Endothelial cell of umbilical vein (primary cell): ENCODE measurements around the gene MDP1. TPM values are rescaled to one million over a fixed set of nuclear protein-coding genes. Genes with fewer than 3 reads are reported as not detected.

Experiments used
- BruUV-seq: library from RNA; stranded (reverse); fragments of 400-500 nt; replicated peaks from 2 replicates; lab custom pipeline; 2021; lab: Mats Ljungman, UMichigan
- CTCF ChIA-PET: fragments of 300-600, 350-600 bp; sonication (Branson Sonifier 250); formaldehyde crosslinking; loops from one replicate; lab custom pipeline; 2021; ENCODE audit warnings: antibody characterized with exemption, inconsistent platforms; lab: Charles Lee
- POLR2A ChIA-PET: fragments of 300-600, 350-600 bp; sonication (Branson Sonifier 250); formaldehyde crosslinking; loops from one replicate; lab custom pipeline; 2021; ENCODE audit warnings: antibody characterized with exemption, inconsistent platforms; lab: Charles Lee
- DNase-seq: peaks from one replicate; pipeline ENCODE4 v3.0.0-alpha.2; 2011; ENCODE audit warnings: low read depth, low spot score
- FAIRE-seq: peaks from 2 replicates; lab custom pipeline; 2011; peaks lifted over from hg19 to GRCh38; lab: Jason Lieb, UNC
- H2AFZ ChIP-seq: 2 replicates; pipeline ENCODE4 v1.6.0; 2012; ENCODE audit warnings: low read depth, low read length, control low read depth, inconsistent platforms
- H3K27ac ChIP-seq: 2 replicates; pipeline ENCODE4 v1.5.1; 2011; ENCODE audit warnings: low read depth, mild to moderate bottlenecking, control low read depth, low read length, moderate library complexity; ENCODE audit not compliant: insufficient read depth
- H3K27me3 ChIP-seq, 2 experiments: 2 replicates each; pipeline versions ENCODE4 v1.6.0 to v1.6.1; 2011; ENCODE audit warnings: low read length in 2 of 2, mixed read lengths in 1 of 2; ENCODE audit not compliant: control insufficient read depth in 2 of 2, insufficient read depth in 2 of 2
- H3K36me3 ChIP-seq, 2 experiments: 2 replicates in 1 of 2; 3 replicates in 1 of 2; pipeline ENCODE4 v1.5.1; 2011; ENCODE audit warnings: low read length in 2 of 2, mild to moderate bottlenecking in 1 of 2, moderate library complexity in 1 of 2; ENCODE audit not compliant: control insufficient read depth in 2 of 2, insufficient read depth in 2 of 2; ENCODE audit errors: extremely low read depth in 1 of 2
- H3K4me1 ChIP-seq: 3 replicates; pipeline ENCODE4 v1.5.1; 2011; ENCODE audit warnings: mild to moderate bottlenecking, low read length; ENCODE audit not compliant: control insufficient read depth, insufficient read depth; ENCODE audit errors: extremely low read depth
- H3K4me2 ChIP-seq: 2 replicates; pipeline ENCODE4 v1.6.1; 2011; ENCODE audit warnings: low read length, control low read depth, mixed read lengths; ENCODE audit not compliant: insufficient read depth
- H3K4me3 ChIP-seq, 3 experiments: fragments of 200-600 bp in 1 of 3; sonication (generic), shearing (Covaris generic) in 1 of 3; replicated peaks in 1 of 3; 2 replicates each; pipeline ENCODE4 v1.5.1; 2011 to 2016; ENCODE audit warnings: control low read depth in 3 of 3, low read length in 3 of 3, mild to moderate bottlenecking in 2 of 3, inconsistent platforms in 1 of 3, low read depth in 1 of 3, moderate library complexity in 1 of 3; ENCODE audit not compliant: insufficient read depth in 1 of 3
- H3K79me2 ChIP-seq: 2 replicates; pipeline ENCODE4 v1.6.0; 2012; ENCODE audit warnings: low read length, inconsistent platforms; ENCODE audit not compliant: control insufficient read depth, insufficient read depth
- H3K9ac ChIP-seq: replicated peaks from 2 replicates; pipeline ENCODE3; 2011; ENCODE audit warnings: low read length, control low read depth; ENCODE audit not compliant: insufficient read depth; ENCODE audit errors: extremely low read depth
- H3K9me1 ChIP-seq: replicated peaks from 3 replicates; pipeline ENCODE4 v1.6.0; 2011; ENCODE audit warnings: mild to moderate bottlenecking, low read length; ENCODE audit not compliant: control insufficient read depth, insufficient read depth; ENCODE audit errors: extremely low read depth
- H3K9me3 ChIP-seq: replicated peaks from 2 replicates; pipeline ENCODE4 v1.5.1; 2012; ENCODE audit warnings: low read length, inconsistent platforms; ENCODE audit not compliant: control insufficient read depth, insufficient read depth
- H4K20me1 ChIP-seq: replicated peaks from 2 replicates; pipeline ENCODE3; 2011; ENCODE audit warnings: mild to moderate bottlenecking, low read length; ENCODE audit not compliant: control insufficient read depth, insufficient read depth; ENCODE audit errors: extremely low read depth
- EZH2 ChIP-seq: IDR thresholded peaks from 2 replicates; pipeline ENCODE4 v1.6.1; 2012; ENCODE audit warnings: borderline replicate concordance, low read depth, mild to moderate bottlenecking, moderate library complexity, low read length, inconsistent platforms; ENCODE audit not compliant: severe bottlenecking
- FOS ChIP-seq: IDR thresholded peaks from 2 replicates; pipeline ENCODE4 v1.6.1; 2011; ENCODE audit warnings: mild to moderate bottlenecking, low read length, moderate library complexity, borderline replicate concordance; ENCODE audit not compliant: insufficient read depth
- JUN ChIP-seq: IDR thresholded peaks from 2 replicates; pipeline ENCODE4 v1.6.1; 2011; ENCODE audit warnings: borderline replicate concordance, low read depth; ENCODE audit not compliant: insufficient read length, insufficient read depth
- MYC ChIP-seq: IDR thresholded peaks from one replicate; pipeline ENCODE4 v1.6.1; 2011; ENCODE audit warnings: mild to moderate bottlenecking, low read depth, low read length
- POLR2A ChIP-seq: IDR thresholded peaks from 2 replicates; pipeline ENCODE4 v1.6.1; 2012; ENCODE audit warnings: low read depth, mild to moderate bottlenecking, control low read depth, low read length
- POLR2AphosphoS5 ChIP-seq: IDR thresholded peaks from 2 replicates; pipeline ENCODE4 v1.6.1; 2012; ENCODE audit warnings: low read depth, mild to moderate bottlenecking, control low read depth, low read length, moderate library complexity; ENCODE audit not compliant: insufficient read depth
- dilution Hi-C: fragments of 300-500 bp; cut with MboI; formaldehyde crosslinking; loops from one replicate; pipeline ENCODE4 v1.15.0; 2019; ENCODE audit warnings: low sequenced_read_pairs; ENCODE audit not compliant: extremely low pct_ligation_motif_present
- intact Hi-C: fragments of 100-400 bp; cut with micrococcal nuclease; formaldehyde crosslinking; loops from one replicate; pipeline ENCODE4 v1.10.0; 2022
- polyA plus RNA-seq, 4 experiments: library from polyadenylated mRNA; depleted of rRNA in 3 of 4; stranded (reverse) in 3 of 4; unstranded in 1 of 4; fragments of >200 nt; gene quantifications; 2 replicates each; pipeline versions ENCODE4 v1.2.1 to v1.2.3, GENCODE V29; 2011 to 2012; ENCODE audit warnings: missing spikeins in 1 of 4
- total RNA-seq: library from RNA; stranded (reverse); gene quantifications from 2 replicates; pipeline ENCODE4 v1.2.3, GENCODE V29; 2021
- TF ChIP-seq, protein P1 (sequence below): IDR thresholded peaks from 2 replicates; pipeline ENCODE4 v1.6.1; 2011; ENCODE audit not compliant: insufficient read depth, insufficient read length
- TF ChIP-seq, protein P2 (sequence below), 2 donors: IDR thresholded peaks; 1 replicate in 1 of 2; 2 replicates in 1 of 2; pipeline ENCODE4 v1.5.1; 2011; ENCODE audit warnings: low read length in 2 of 2, mild to moderate bottlenecking in 2 of 2, moderate library complexity in 2 of 2, control low read depth in 1 of 2, inconsistent platforms in 1 of 2, low read depth in 1 of 2; ENCODE audit not compliant: insufficient read depth in 1 of 2; ENCODE audit errors: extremely low read depth in 1 of 2

Gene MDP1
- total and polyA plus RNA-seq, 2 donors (not counting 3 experiments of a cell fraction or from before 2014, with no cell fraction given): 8.1 to 22.7 TPM

DNA sequence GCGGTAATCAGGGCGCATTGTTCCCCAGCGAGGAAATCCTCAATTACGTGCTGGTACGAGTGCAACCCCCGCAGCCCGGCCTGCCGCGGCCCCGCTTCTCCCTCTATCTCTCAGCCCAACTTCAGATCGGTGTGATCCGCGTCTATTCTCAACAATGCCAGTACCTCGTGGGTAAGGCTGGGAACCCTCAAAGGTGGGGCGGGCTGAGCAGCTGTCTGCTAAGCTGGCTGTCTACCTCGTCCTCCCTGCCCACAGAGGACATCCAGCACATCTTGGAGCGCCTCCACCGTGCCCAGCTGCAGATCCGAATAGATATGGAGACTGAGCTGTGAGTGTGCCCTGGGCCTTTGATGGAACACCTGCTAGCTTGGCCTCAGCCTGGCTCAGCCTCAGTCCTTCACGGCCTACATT, 43.0 kb downstream of the MDP1 start:
- intact Hi-C loops (no loop called here), dilution Hi-C loops (no loop called here)
- H3K4me1 ChIP-seq: peaks cover 3% of the 10 kb centered on the region
- no peak for TF ChIP-seq FOS
- TF ChIP-seq POLR2A: no peak
- TF ChIP-seq JUN: no peak
- TF ChIP-seq, protein P1, sequence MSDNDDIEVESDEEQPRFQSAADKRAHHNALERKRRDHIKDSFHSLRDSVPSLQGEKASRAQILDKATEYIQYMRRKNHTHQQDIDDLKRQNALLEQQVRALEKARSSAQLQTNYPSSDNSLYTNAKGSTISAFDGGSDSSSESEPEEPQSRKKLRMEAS: no peak
- no peak for TF ChIP-seq EZH2
- TF ChIP-seq MYC: no peak
- TF ChIP-seq, protein P2, sequence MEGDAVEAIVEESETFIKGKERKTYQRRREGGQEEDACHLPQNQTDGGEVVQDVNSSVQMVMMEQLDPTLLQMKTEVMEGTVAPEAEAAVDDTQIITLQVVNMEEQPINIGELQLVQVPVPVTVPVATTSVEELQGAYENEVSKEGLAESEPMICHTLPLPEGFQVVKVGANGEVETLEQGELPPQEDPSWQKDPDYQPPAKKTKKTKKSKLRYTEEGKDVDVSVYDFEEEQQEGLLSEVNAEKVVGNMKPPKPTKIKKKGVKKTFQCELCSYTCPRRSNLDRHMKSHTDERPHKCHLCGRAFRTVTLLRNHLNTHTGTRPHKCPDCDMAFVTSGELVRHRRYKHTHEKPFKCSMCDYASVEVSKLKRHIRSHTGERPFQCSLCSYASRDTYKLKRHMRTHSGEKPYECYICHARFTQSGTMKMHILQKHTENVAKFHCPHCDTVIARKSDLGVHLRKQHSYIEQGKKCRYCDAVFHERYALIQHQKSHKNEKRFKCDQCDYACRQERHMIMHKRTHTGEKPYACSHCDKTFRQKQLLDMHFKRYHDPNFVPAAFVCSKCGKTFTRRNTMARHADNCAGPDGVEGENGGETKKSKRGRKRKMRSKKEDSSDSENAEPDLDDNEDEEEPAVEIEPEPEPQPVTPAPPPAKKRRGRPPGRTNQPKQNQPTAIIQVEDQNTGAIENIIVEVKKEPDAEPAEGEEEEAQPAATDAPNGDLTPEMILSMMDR (IDR thresholded peaks at IDR 0.05; ENCODE audit: extremely low read depth in 1 of 2, insufficient read depth in 1 of 2, low read depth in 1 of 2, low read length in 2 of 2): no peak
- TF ChIP-seq POLR2AphosphoS5: no peak
- H3K36me3 ChIP-seq: peaks cover 0 to 3% of the 10 kb centered on the region in 2 experiments
- ChIA-PET CTCF (interaction anchor here (1.0 to 1.7 kb wide), 2 partner anchors 12 to 124 kb away, joined by 4 to 5 read pairs; partner anchors contain the start of gene IRF9), POLR2A (interaction anchor here (0.5 kb wide), 1 partner anchor 641 kb away, joined by 5 read pairs; no protein-coding TSS in a partner anchor)
- H3K4me2 ChIP-seq: no peak overlapping the region
- H3K9me1 ChIP-seq: no peaks in the 10 kb centered on the region
- H3K27ac ChIP-seq: no peak overlapping the region
- FAIRE-seq (no peak), DNase-seq (no peak)
- H3K9me3 ChIP-seq: no peaks in the 10 kb centered on the region
- no peak overlapping the region for H2AFZ ChIP-seq
- H3K79me2 ChIP-seq: no peaks in the 10 kb centered on the region
- H3K9ac ChIP-seq: no peak overlapping the region
- no peak overlapping the region for H3K4me3 ChIP-seq
- no peaks in the 10 kb centered on the region for H4K20me1 ChIP-seq
- BruUV-seq: no TSS peak
- no peaks in the 10 kb centered on the region for H3K27me3 ChIP-seq
